Neuronal stem cell (in vitro differentiated cells): ENCODE measurements around the gene ARHGAP18.
A peak's percentile ranks its signal among the peaks of the same experiment; 100 is the strongest.

Source experiments
- DNase-seq: peaks from one replicate; pipeline ENCODE4 v3.0.0-alpha.2; 2013; ENCODE audit warnings: low spot score
- H2AFZ ChIP-seq: one replicate; pipeline ENCODE4 v1.6.1; 2013; ENCODE audit warnings: mild to moderate bottlenecking, low read length, inconsistent platforms
- H2AK5ac ChIP-seq: 2 replicates; pipeline ENCODE4 v1.6.1; 2013; ENCODE audit warnings: low read depth, mild to moderate bottlenecking, inconsistent platforms, low read length, moderate library complexity, mixed read lengths
- H2BK120ac ChIP-seq: 2 replicates; pipeline ENCODE4 v1.6.1; 2013; ENCODE audit warnings: low read depth, mild to moderate bottlenecking, inconsistent platforms, low read length, moderate library complexity, mixed read lengths
- H2BK12ac ChIP-seq: one replicate; pipeline ENCODE4 v1.6.1; 2013; ENCODE audit warnings: low read length, inconsistent platforms
- H2BK15ac ChIP-seq: 2 replicates; pipeline ENCODE4 v1.6.1; 2013; ENCODE audit warnings: mild to moderate bottlenecking, low read length, inconsistent platforms, mixed read lengths
- H2BK5ac ChIP-seq: one replicate; pipeline ENCODE4 v1.6.1; 2013; ENCODE audit warnings: inconsistent platforms, mild to moderate bottlenecking, low read length, moderate library complexity
- H3K14ac ChIP-seq: one replicate; pipeline ENCODE4 v1.6.1; 2013; ENCODE audit warnings: low read length, inconsistent platforms
- H3K18ac ChIP-seq: 2 replicates; pipeline ENCODE4 v1.6.1; 2013; ENCODE audit warnings: low read length, inconsistent platforms
- H3K23ac ChIP-seq: 2 replicates; pipeline ENCODE4 v1.6.1; 2013; ENCODE audit warnings: low read depth, mild to moderate bottlenecking, mixed read lengths, low read length, inconsistent platforms; ENCODE audit not compliant: poor library complexity
- H3K27ac ChIP-seq: replicated peaks from 3 replicates; pipeline ENCODE4 v1.5.1; 2013; ENCODE audit warnings: low read length, inconsistent platforms
- H3K27me3 ChIP-seq, 3 experiments: 2 replicates each; pipeline ENCODE4 v1.6.1; 2013; ENCODE audit warnings: low read length in 3 of 3, mild to moderate bottlenecking in 2 of 3, inconsistent platforms in 1 of 3, low read depth in 1 of 3, mixed read lengths in 1 of 3, moderate library complexity in 1 of 3; ENCODE audit not compliant: control insufficient read depth in 3 of 3, insufficient read depth in 3 of 3
- H3K36me3 ChIP-seq, 2 donors: replicated peaks in 1 of 2; 2 replicates each; pipeline ENCODE4 v1.6.1; 2013; ENCODE audit warnings: low read length in 2 of 2; ENCODE audit not compliant: control insufficient read depth in 2 of 2, insufficient read depth in 2 of 2
- H3K4ac ChIP-seq: 2 replicates; pipeline ENCODE4 v1.6.1; 2013; ENCODE audit warnings: inconsistent platforms, mild to moderate bottlenecking, low read length, moderate library complexity
- H3K4me1 ChIP-seq, 2 donors: 1 replicate in 1 of 2; 2 replicates in 1 of 2; pipeline ENCODE4 v1.6.1; 2013; ENCODE audit warnings: low read length in 2 of 2, low read depth in 1 of 2; ENCODE audit not compliant: control insufficient read depth in 2 of 2, insufficient read depth in 1 of 2
- H3K4me2 ChIP-seq: one replicate; pipeline ENCODE4 v1.6.1; 2013; ENCODE audit warnings: mild to moderate bottlenecking, low read length, inconsistent platforms; ENCODE audit not compliant: insufficient read depth, poor library complexity, severe bottlenecking
- H3K4me3 ChIP-seq, 2 donors: 2 replicates each; pipeline ENCODE4 v1.5.1; 2013; ENCODE audit warnings: low read length in 2 of 2, mild to moderate bottlenecking in 2 of 2, inconsistent platforms in 1 of 2, moderate library complexity in 1 of 2
- H3K79me1 ChIP-seq: one replicate; pipeline ENCODE4 v1.6.1; 2013; ENCODE audit warnings: low read depth, mild to moderate bottlenecking, inconsistent platforms, low read length, moderate library complexity
- H3K9ac ChIP-seq: one replicate; pipeline ENCODE4 v1.6.1; 2013; ENCODE audit warnings: mild to moderate bottlenecking, low read depth, low read length, inconsistent platforms; ENCODE audit not compliant: poor library complexity
- H3K9me3 ChIP-seq, 2 donors: replicated peaks in 1 of 2; 2 replicates each; pipeline versions ENCODE3 to v1.6.1; 2013; ENCODE audit warnings: low read length in 2 of 2, mild to moderate bottlenecking in 2 of 2, inconsistent platforms in 1 of 2, low read depth in 1 of 2, mixed read lengths in 1 of 2, moderate library complexity in 1 of 2; ENCODE audit not compliant: control insufficient read depth in 2 of 2, insufficient read depth in 1 of 2
- H4K8ac ChIP-seq: one replicate; pipeline ENCODE4 v1.6.1; 2013; ENCODE audit warnings: low read depth, mild to moderate bottlenecking, inconsistent platforms, low read length, moderate library complexity
- H4K91ac ChIP-seq: one replicate; pipeline ENCODE4 v1.6.1; 2013; ENCODE audit warnings: low read length, low read depth, mild to moderate bottlenecking, inconsistent platforms; ENCODE audit not compliant: poor library complexity
- WGBS, 2 donors: extraction: QIAGEN DNeasy Blood & Tissue Kit; methylation state at CpG; one replicate each; pipeline ENCODE4 v1.1.7; 2013; ENCODE audit warnings: missing lambda C conversion rate in 2 of 2, mixed read lengths in 1 of 2; ENCODE audit not compliant: insufficient read length in 2 of 2, insufficient replicate concordance in 1 of 2; ENCODE audit errors: extremely low coverage in 2 of 2; 5-methylcytosine and 5-hydroxymethylcytosine counted together

The ARHGAP18 gene

GRCh38 chr6:129598244-129599187 lies 111.5 kb downstream of the ARHGAP18 start:
- H3K27ac ChIP-seq, result no peak overlapping the region
- H2AFZ ChIP-seq, result peak overlapping the region; percentile 11
- peak; percentile 65 for DNase-seq
- no peaks in the 10 kb centered on the region for H3K36me3 ChIP-seq
- H4K91ac ChIP-seq, result no peak overlapping the region
- WGBS, 2 donors, result no CpG with 5 or more reads among the region's 6 CpGs
- no peak overlapping the region for H2BK12ac ChIP-seq
- H2BK5ac ChIP-seq, result no peak overlapping the region
- no peaks in the 10 kb centered on the region for H3K79me1 ChIP-seq
- H3K4me3 ChIP-seq, result no peak overlapping the region
- no peaks in the 10 kb centered on the region for H3K4me1 ChIP-seq
- no peak overlapping the region for H3K18ac ChIP-seq
- H2AK5ac ChIP-seq, result no peak overlapping the region
- H2BK15ac ChIP-seq, result no peak overlapping the region
- no peak overlapping the region for H3K23ac ChIP-seq
- no peaks in the 10 kb centered on the region for H3K27me3 ChIP-seq
- no peak overlapping the region for H2BK120ac ChIP-seq
- H3K4ac ChIP-seq, result no peak overlapping the region
- H3K9me3 ChIP-seq, result no peaks in the 10 kb centered on the region
- no peak overlapping the region for H4K8ac ChIP-seq
- H3K4me2 ChIP-seq, result no peak overlapping the region
- H3K9ac ChIP-seq, result no peak overlapping the region
- no peak overlapping the region for H3K14ac ChIP-seq

- no peak overlapping the region for H4K91ac ChIP-seq
- no peak overlapping the region for H2BK12ac ChIP-seq
- H3K36me3 ChIP-seq, result no peaks in the 10 kb centered on the region
- no peak overlapping the region for H3K18ac ChIP-seq
- H3K4me3 ChIP-seq, result no peak overlapping the region
- no peaks in the 10 kb centered on the region for H3K79me1 ChIP-seq
- DNase-seq, result no peak
- no peaks in the 10 kb centered on the region for H3K27me3 ChIP-seq
- H4K8ac ChIP-seq, result no peak overlapping the region
- no peak overlapping the region for H2AFZ ChIP-seq
- H3K4ac ChIP-seq, result no peak overlapping the region
- no peak overlapping the region for H2BK120ac ChIP-seq
- no CpG with 5 or more reads among the region's 5 CpGs for WGBS, 2 donors
- no peak overlapping the region for H3K14ac ChIP-seq
- no peaks in the 10 kb centered on the region for H3K9me3 ChIP-seq
- H3K4me2 ChIP-seq, result no peak overlapping the region
- no peak overlapping the region for H3K27ac ChIP-seq
- H3K23ac ChIP-seq, result no peak overlapping the region
- H2BK5ac ChIP-seq, result no peak overlapping the region
- H3K4me1 ChIP-seq, result peaks cover 2 to 4% of the 10 kb centered on the region in 2 donors
- no peak overlapping the region for H2AK5ac ChIP-seq
- H3K9ac ChIP-seq, result no peak overlapping the region
- H2BK15ac ChIP-seq, result no peak overlapping the region
Observed at GRCh38 chr6:129597023-129597713, 112.8 kb downstream of the ARHGAP18 start.

- Histone ChIP-seq H2BK5ac (no peak overlapping the region), H2AFZ (no peak overlapping the region), H2BK15ac (no peak overlapping the region), H3K27me3 (no peaks in the 10 kb centered on the region), H3K4ac (no peak overlapping the region), H3K27ac (no peak overlapping the region), H3K18ac (no peak overlapping the region), H3K36me3 (no peaks in the 10 kb centered on the region), H3K9me3 (no peaks in the 10 kb centered on the region), H3K23ac (no peak overlapping the region), H4K8ac (no peak overlapping the region), H3K14ac (no peak overlapping the region), H2BK12ac (no peak overlapping the region), H2AK5ac (no peak overlapping the region), H3K9ac (no peak overlapping the region), H2BK120ac (no peak overlapping the region), H4K91ac (no peak overlapping the region), H3K4me3 (no peak overlapping the region), H3K4me2 (no peak overlapping the region), H3K4me1 (peaks cover 3 to 5% of the 10 kb centered on the region in 2 donors), H3K79me1 (no peaks in the 10 kb centered on the region)
- no CpG with 5 or more reads among the region's 1 CpG for WGBS, 2 donors
- no peak for DNase-seq
Observed at GRCh38 chr6:129596522-129596921, 113.5 kb downstream of the ARHGAP18 start.

- Histone ChIP-seq H3K9ac (no peak overlapping the region), H4K91ac (no peak overlapping the region), H3K4me2 (no peak overlapping the region), H2AK5ac (no peak overlapping the region), H3K18ac (no peak overlapping the region), H2BK12ac (no peak overlapping the region), H4K8ac (no peak overlapping the region), H3K4me3 (no peak overlapping the region), H2AFZ (no peak overlapping the region), H3K27me3 (no peaks in the 10 kb centered on the region), H3K79me1 (no peaks in the 10 kb centered on the region), H3K4ac (no peak overlapping the region), H3K4me1 (peaks cover 3 to 5% of the 10 kb centered on the region in 2 donors), H2BK5ac (no peak overlapping the region), H3K36me3 (no peaks in the 10 kb centered on the region), H3K23ac (no peak overlapping the region), H3K9me3 (no peaks in the 10 kb centered on the region), H3K27ac (no peak overlapping the region), H2BK15ac (no peak overlapping the region), H3K14ac (no peak overlapping the region), H2BK120ac (no peak overlapping the region)
- no peak for DNase-seq
- no CpG with 5 or more reads among the region's 3 CpGs for WGBS, 2 donors
Observed at GRCh38 chr6:129593233-129593564, 116.8 kb downstream of the ARHGAP18 start.
